ENCODE results near the gene PLPP3. TPM values are rescaled to one million over a fixed set of nuclear protein-coding genes. Genes with fewer than 3 reads are reported as not detected.

Gene PLPP3
- total RNA-seq, 4 donors from 2014 or later, result 33.6 to 113 (median 67.1) TPM

GRCh38 chr1:56586502-56586901 lies 7.1 kb upstream of the PLPP3 start:
- 89 to 91% methylated on average over 5 of the region's 5 CpGs for WGBS, 2 donors
- DNase-seq (ENCODE audit: low spot score in 2 of 2), result no peak
- intact Hi-C loops (cut with DNase I; ENCODE audit: low total_unique reads), result no loop called here
- TF ChIP-seq CTCF (IDR thresholded peaks at IDR 0.05), result no peak
- no peak for TF ChIP-seq POLR2A (IDR thresholded peaks at IDR 0.05)
- H3K4me3 ChIP-seq (ENCODE audit: low read depth, poor library complexity, severe bottlenecking), result no peak overlapping the region

GRCh38 chr1:56585985-56586384 lies 6.6 kb upstream of the PLPP3 start:
- H3K4me3 ChIP-seq (ENCODE audit: low read depth, poor library complexity, severe bottlenecking), result no peak overlapping the region
- TF ChIP-seq POLR2A (IDR thresholded peaks at IDR 0.05) (no peak), CTCF (IDR thresholded peaks at IDR 0.05) (no peak)
- intact Hi-C loops (cut with DNase I; ENCODE audit: low total_unique reads), result no loop called here
- no peak for DNase-seq (ENCODE audit: low spot score in 2 of 2)
- WGBS, 2 donors, result 73 to 82% methylated on average over 5 of the region's 5 CpGs

GRCh38 chr1:56584910-56585528 lies 5.7 kb upstream of the PLPP3 start:
- DNase-seq (ENCODE audit: low spot score in 2 of 2), result no peak
- WGBS, 2 donors, result 20 to 22% methylated on average over 5 of the region's 5 CpGs
- H3K4me3 ChIP-seq (ENCODE audit: low read depth, poor library complexity, severe bottlenecking), result no peak overlapping the region
- TF ChIP-seq POLR2A (IDR thresholded peaks at IDR 0.05) (no peak), CTCF (IDR thresholded peaks at IDR 0.05) (peak in 1 of 3 donors; percentile 86)
- intact Hi-C loops (cut with DNase I; ENCODE audit: low total_unique reads), result loop anchor here (5.0 kb wide), 1 partner anchor 1208 kb away; no protein-coding TSS in a partner anchor

GRCh38 chr1:56583957-56584468 lies 4.7 kb upstream of the PLPP3 start:
- no peak overlapping the region for H3K4me3 ChIP-seq (ENCODE audit: low read depth, poor library complexity, severe bottlenecking)
- DNase-seq (ENCODE audit: low spot score in 2 of 2), result no peak
- no peak for TF ChIP-seq POLR2A (IDR thresholded peaks at IDR 0.05)
- no peak for TF ChIP-seq CTCF (IDR thresholded peaks at IDR 0.05)
- intact Hi-C loops (cut with DNase I; ENCODE audit: low total_unique reads), result loop anchor here (5.0 kb wide), 1 partner anchor 1207 kb away; no protein-coding TSS in a partner anchor
- 79 to 81% methylated on average over 2 of the region's 2 CpGs for WGBS, 2 donors

- TF ChIP-seq CTCF (IDR thresholded peaks at IDR 0.05) (no peak), POLR2A (IDR thresholded peaks at IDR 0.05) (no peak)
- DNase-seq (ENCODE audit: low spot score in 2 of 2), result no peak
- intact Hi-C loops (cut with DNase I; ENCODE audit: low total_unique reads), result loop anchor here (5.0 kb wide), 1 partner anchor 1203 kb away; no protein-coding TSS in a partner anchor
- no peak overlapping the region for H3K4me3 ChIP-seq (ENCODE audit: low read depth, poor library complexity, severe bottlenecking)
- 87 to 96% methylated on average over 10 of the region's 10 CpGs for WGBS, 2 donors
These were observed 1.4 kb upstream of the PLPP3 start for GRCh38 chr1:56580771-56581170.

All from lower leg skin (tissue), 4 donors.